Measurements from ENCODE around the gene PARD3. TPM values are rescaled to one million over a fixed set of nuclear protein-coding genes. Genes with fewer than 3 reads are reported as not detected.
A peak's percentile ranks its signal among the peaks of the same experiment; 100 is the strongest.

Gene PARD3
- polyA plus RNA-seq, 2 of the 4 experiments (the other 2 are of a cell fraction): 110 to 200 TPM

DNA sequence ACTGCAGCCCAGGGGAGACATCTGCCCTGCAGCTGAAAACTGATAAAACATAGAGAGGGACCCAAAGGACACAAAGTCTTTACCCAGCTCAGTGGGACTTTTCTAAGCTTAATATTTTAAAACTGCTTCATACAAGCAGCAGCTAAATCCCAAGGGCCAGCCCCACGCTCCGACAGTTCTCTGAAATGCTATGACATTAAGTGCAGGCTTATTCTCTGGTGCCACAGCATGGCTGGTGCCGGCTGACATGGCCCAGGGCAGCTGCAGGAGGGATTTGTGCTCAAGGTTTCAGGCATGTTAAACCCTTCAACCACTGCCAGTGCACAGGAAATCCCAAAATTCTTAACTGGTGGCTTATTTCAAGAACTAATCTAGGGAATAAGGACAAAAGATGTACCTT lies 170.9 kb downstream of the PARD3 start:
- Histone ChIP-seq H3K4me3 (no peak overlapping the region), H3K9me3 (no peaks in the 10 kb centered on the region), H3K27ac (0 out of 6 replicates have a peak overlapping the region, but pooled peaks of 1 of the 2 experiments have one; percentile 7), H3K4me2 (no peak overlapping the region), H3K4me1 (peaks cover 20% of the 10 kb centered on the region)
- ChIA-PET CTCF (interaction anchor here (0.6 to 2.4 kb wide), 2 partner anchors 11 to 122 kb away, joined by 3 to 8 read pairs; no protein-coding TSS in a partner anchor), POLR2A (no interaction called here)
- no peak for TF ChIP-seq TP53 (CRISPR knock-in tag; IDR thresholded peaks at IDR 0.05)
- no peak for TF ChIP-seq SMC3 (IDR thresholded peaks at IDR 0.05)
- TF ChIP-seq, protein P1, sequence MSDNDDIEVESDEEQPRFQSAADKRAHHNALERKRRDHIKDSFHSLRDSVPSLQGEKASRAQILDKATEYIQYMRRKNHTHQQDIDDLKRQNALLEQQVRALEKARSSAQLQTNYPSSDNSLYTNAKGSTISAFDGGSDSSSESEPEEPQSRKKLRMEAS (IDR thresholded peaks at IDR 0.05): no peak
- TF ChIP-seq HEYL (CRISPR knock-in tag; IDR thresholded peaks at IDR 0.05): no peak
- TF ChIP-seq CHD4 (IDR thresholded peaks at IDR 0.05; ENCODE audit: borderline replicate concordance): no peak
- no peak for TF ChIP-seq RNF2 (IDR thresholded peaks at IDR 0.05; ENCODE audit: borderline replicate concordance, low read depth)
- TF ChIP-seq CTCF (IDR thresholded peaks at IDR 0.05): no peak
- TF ChIP-seq ZC3H11A (IDR thresholded peaks at IDR 0.05): no peak
- no peak for TF ChIP-seq HOXA7 (CRISPR knock-in tag; IDR thresholded peaks at IDR 0.05)
- TF ChIP-seq, protein P2, sequence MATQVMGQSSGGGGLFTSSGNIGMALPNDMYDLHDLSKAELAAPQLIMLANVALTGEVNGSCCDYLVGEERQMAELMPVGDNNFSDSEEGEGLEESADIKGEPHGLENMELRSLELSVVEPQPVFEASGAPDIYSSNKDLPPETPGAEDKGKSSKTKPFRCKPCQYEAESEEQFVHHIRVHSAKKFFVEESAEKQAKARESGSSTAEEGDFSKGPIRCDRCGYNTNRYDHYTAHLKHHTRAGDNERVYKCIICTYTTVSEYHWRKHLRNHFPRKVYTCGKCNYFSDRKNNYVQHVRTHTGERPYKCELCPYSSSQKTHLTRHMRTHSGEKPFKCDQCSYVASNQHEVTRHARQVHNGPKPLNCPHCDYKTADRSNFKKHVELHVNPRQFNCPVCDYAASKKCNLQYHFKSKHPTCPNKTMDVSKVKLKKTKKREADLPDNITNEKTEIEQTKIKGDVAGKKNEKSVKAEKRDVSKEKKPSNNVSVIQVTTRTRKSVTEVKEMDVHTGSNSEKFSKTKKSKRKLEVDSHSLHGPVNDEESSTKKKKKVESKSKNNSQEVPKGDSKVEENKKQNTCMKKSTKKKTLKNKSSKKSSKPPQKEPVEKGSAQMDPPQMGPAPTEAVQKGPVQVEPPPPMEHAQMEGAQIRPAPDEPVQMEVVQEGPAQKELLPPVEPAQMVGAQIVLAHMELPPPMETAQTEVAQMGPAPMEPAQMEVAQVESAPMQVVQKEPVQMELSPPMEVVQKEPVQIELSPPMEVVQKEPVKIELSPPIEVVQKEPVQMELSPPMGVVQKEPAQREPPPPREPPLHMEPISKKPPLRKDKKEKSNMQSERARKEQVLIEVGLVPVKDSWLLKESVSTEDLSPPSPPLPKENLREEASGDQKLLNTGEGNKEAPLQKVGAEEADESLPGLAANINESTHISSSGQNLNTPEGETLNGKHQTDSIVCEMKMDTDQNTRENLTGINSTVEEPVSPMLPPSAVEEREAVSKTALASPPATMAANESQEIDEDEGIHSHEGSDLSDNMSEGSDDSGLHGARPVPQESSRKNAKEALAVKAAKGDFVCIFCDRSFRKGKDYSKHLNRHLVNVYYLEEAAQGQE (IDR thresholded peaks at IDR 0.05): no peak
- no peak for TF ChIP-seq CEBPB (IDR thresholded peaks at IDR 0.05)
- TF ChIP-seq, protein P3, sequence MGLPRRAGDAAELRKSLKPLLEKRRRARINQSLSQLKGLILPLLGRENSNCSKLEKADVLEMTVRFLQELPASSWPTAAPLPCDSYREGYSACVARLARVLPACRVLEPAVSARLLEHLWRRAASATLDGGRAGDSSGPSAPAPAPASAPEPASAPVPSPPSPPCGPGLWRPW (IDR thresholded peaks at IDR 0.05): no peak
- no peak for TF ChIP-seq RARB (CRISPR knock-in tag; IDR thresholded peaks at IDR 0.05)
- TF ChIP-seq MAZ (IDR thresholded peaks at IDR 0.05; ENCODE audit: borderline replicate concordance, low read depth, low read length): no peak
- no peak for TF ChIP-seq RAD21 (conservative IDR thresholded peaks at IDR 0.05 in 1 of 2, IDR thresholded peaks at IDR 0.05 in 1 of 2)
- no peak for TF ChIP-seq PHF8 (IDR thresholded peaks at IDR 0.05; ENCODE audit: borderline replicate concordance, low read depth)
- TF ChIP-seq CHD2 (IDR thresholded peaks at IDR 0.05; ENCODE audit: low read length, partially characterized antibody): no peak
- no peak for ATAC-seq
- no peak for DNase-seq (ENCODE audit: low read depth in 1 of 2, low spot score in 1 of 2)
- 88% methylated on average over 3 of the region's 3 CpGs for WGBS (ENCODE audit: missing lambda C conversion rate)
- FAIRE-seq: no peak

DNA sequence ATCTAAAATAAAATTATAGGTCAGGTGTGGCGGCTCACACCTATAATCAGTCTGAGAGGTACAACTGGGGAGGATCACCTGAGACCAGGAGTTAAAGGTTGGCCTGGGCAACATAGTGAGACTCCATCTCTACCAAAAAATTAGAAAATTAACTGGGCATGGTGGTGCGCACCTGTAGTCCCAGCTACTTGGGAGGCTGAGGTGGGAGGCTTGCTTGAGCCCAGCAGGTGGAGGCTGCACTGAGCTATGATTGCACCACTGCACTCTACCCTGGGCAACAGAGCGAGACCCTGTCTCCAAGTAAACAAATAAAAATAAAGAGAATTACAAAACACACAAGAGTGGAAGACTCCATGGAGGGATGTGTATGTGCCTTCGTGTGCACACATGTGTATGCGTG lies 171.5 kb downstream of the PARD3 start:
- CTCF ChIA-PET: interaction anchor here (0.6 to 2.4 kb wide), 2 partner anchors 12 to 122 kb away, joined by 3 to 8 read pairs; no protein-coding TSS in a partner anchor
- DNase-seq (ENCODE audit: low read depth in 1 of 2, low spot score in 1 of 2) (no peak), FAIRE-seq (no peak), ATAC-seq (no peak)
- TF ChIP-seq NFE2L2 (conservative IDR thresholded peaks at IDR 0.05; ENCODE audit: low read length): no peak
- TF ChIP-seq FOXS1 (CRISPR knock-in tag; IDR thresholded peaks at IDR 0.05): no peak
- no peak for TF ChIP-seq RNF2 (IDR thresholded peaks at IDR 0.05; ENCODE audit: borderline replicate concordance, low read depth)
- TF ChIP-seq CBX2 (IDR thresholded peaks at IDR 0.05; ENCODE audit: borderline replicate concordance, low read depth): no peak
- Histone ChIP-seq H3K4me1 (peaks cover 26% of the 10 kb centered on the region), H3K4me2 (no peak overlapping the region), H3K27ac (no peak overlapping the region), H3K9me3 (no peaks in the 10 kb centered on the region), H3K4me3 (no peak overlapping the region)
- 96% methylated on average over 5 of the region's 5 CpGs for WGBS (ENCODE audit: missing lambda C conversion rate)
- POLR2A ChIA-PET: no interaction called here

Measured in A549 (cell line).